ENCODE measurements around the gene KCTD4.

The KCTD4 gene

DNA sequence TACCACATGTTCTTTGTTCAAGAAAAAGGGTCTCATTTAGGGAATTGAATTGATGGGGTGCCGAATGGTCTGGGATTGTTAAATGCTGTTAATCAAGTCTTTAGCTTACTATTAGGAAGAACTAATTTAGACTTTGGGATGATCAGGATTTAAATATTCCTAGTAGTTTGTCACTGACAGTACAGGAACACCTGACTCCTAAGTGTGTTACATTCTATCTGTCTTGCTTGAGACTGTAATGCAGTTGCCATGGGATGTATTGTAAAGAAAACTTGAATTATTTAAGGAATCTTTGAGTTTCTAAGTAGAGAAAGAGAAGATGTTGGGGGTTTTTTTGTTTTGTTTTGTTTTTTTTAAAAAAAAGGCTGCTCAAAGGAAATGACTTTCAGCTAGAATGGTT is 17.8 kb upstream of the KCTD4 start:
- H3K27ac ChIP-seq = no peak overlapping the region
- TF ChIP-seq, protein P1, sequence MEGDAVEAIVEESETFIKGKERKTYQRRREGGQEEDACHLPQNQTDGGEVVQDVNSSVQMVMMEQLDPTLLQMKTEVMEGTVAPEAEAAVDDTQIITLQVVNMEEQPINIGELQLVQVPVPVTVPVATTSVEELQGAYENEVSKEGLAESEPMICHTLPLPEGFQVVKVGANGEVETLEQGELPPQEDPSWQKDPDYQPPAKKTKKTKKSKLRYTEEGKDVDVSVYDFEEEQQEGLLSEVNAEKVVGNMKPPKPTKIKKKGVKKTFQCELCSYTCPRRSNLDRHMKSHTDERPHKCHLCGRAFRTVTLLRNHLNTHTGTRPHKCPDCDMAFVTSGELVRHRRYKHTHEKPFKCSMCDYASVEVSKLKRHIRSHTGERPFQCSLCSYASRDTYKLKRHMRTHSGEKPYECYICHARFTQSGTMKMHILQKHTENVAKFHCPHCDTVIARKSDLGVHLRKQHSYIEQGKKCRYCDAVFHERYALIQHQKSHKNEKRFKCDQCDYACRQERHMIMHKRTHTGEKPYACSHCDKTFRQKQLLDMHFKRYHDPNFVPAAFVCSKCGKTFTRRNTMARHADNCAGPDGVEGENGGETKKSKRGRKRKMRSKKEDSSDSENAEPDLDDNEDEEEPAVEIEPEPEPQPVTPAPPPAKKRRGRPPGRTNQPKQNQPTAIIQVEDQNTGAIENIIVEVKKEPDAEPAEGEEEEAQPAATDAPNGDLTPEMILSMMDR (IDR thresholded peaks at IDR 0.05) = no peak
- no peak for TF ChIP-seq ZFX (IDR thresholded peaks at IDR 0.05; ENCODE audit: borderline replicate concordance)

DNA sequence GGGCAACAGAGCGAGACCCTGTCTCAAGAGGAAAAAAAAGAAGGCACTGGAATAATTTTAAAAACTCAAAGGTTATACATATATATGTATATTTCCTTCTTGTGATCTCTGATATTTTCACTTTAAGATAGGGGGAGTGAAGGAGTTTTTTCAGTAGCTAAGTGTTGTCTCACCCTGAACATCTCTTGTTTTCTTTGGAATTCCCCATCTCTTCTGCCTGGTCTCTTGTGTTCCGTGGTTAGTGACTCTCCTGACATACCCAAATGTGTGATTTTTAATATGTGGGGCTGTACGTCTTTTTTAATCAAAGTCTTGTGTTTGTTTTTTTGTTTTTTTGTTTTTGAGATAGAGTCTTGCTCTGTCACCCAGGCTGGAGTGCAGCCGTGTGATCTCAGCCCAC is 15.3 kb upstream of the KCTD4 start:
- H3K27ac ChIP-seq = no peak overlapping the region
- TF ChIP-seq, protein P1 (IDR thresholded peaks at IDR 0.05) = no peak
- no peak for TF ChIP-seq ZFX (IDR thresholded peaks at IDR 0.05; ENCODE audit: borderline replicate concordance)

DNA sequence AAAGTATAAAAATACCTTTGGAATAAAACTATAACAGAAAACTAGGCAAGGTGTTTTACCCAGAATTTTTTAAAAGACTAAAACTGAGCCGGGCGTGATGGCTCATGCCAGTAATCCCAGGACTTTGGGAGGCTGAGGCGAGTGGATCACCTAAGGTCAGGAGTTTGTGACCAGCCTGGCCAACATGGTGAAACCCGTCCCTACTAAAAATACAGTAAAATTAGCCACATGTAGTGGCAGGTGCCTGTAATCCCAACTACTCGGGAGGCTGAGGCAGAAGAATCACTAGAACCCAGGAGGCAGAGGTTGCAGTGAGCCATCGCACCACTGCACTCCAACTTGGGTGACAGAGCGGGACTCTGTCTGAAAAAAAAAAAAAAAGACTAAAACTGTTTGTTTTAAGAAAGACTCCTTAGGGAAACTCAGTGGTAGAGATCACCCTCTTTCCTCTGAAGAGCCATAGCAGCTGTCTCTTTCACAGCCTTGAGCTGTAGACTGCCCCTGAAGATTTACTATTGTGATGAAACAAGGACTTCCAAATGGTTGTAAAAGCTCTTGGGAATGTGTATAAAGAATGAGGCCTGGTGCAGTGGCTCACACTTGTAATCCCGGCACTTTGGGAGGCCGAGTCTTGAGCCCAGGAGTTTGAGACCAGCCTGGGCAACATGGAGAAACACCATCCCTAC is 14.7 kb upstream of the KCTD4 start:
- TF ChIP-seq, protein P1 (IDR thresholded peaks at IDR 0.05) = no peak
- TF ChIP-seq ZFX (IDR thresholded peaks at IDR 0.05; ENCODE audit: borderline replicate concordance) = no peak
- no peak overlapping the region for H3K27ac ChIP-seq

DNA sequence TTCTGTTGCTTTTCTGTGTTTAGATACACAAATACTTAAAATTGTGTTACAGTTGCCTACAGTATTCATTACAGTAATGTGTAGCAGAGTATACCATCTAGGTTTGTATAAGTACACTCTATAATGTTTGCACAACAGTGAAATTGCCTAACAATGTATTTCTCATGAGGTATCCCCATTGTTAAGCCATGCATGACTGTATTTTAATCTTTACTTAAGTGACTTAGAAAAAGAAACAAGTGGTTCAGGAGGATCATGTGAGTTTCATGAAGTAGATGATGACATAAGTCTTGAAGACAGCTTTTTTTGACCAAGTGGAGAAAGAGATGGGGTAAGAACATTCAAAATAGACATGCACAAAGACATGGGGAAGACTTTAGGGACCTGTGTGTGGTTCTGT is 8.4 kb upstream of the KCTD4 start:
- H3K27ac ChIP-seq = no peak overlapping the region
- no peak for TF ChIP-seq ZFX (IDR thresholded peaks at IDR 0.05; ENCODE audit: borderline replicate concordance)
- TF ChIP-seq, protein P1 (IDR thresholded peaks at IDR 0.05) = no peak

DNA sequence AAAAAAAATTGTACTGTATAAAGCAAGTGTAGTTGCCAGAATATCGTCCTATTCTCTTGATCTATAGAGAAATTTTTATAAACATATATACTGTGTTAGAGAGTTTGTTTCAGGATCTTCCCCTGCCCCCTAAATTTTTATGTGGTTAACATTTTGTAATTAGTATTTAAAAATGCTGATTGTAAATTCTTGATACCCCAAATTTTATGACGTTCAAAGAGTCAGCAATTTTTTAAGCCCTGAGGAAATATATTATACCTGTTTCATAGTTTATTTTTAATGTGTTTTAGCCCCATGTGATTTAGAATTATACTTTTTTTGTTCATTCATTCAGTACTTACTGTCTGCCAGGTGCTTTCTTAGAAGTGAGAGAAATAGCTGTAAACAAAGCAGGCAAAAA is 7.3 kb upstream of the KCTD4 start:
- TF ChIP-seq ZFX (IDR thresholded peaks at IDR 0.05; ENCODE audit: borderline replicate concordance) = no peak
- TF ChIP-seq, protein P1 (IDR thresholded peaks at IDR 0.05) = no peak
- H3K27ac ChIP-seq = no peak overlapping the region

DNA sequence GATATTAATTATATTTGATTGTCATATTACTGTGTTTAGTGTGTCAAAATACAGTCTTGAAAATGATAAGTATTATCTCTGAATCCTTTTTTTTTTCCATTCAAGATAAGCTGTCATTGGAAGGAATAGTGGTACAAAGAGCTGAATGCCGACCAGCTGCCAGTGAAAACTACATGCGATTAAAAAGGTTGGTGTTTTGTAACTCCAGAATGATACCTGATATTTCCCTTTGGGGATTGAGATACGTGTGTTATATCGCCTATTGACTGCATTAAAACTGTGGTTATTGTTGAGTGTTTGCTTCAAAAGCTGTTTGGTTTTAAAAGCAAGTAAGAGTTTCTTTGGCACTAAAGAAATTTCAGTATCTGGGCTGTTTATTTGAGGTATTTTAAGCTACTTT is 6.5 kb upstream of the KCTD4 start:
- H3K27ac ChIP-seq = no peak overlapping the region

DNA sequence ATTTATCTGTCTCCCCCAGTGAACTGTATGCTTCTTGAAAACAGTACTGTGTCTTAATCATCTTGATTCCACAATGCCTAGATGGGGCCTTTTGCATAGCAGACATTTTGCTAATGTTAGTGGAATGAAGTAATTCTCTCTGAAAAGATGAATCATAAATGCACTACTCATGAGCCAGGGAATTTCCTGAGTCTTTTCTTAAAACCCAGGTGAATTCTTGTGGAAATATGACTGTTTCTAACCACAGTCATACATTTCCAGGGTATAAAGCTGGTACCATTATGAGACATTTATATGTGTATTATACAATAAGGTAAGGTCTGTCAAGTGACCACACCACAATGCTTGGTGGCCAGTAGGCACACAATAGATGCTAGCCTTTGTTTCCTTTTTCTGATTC is 5.5 kb upstream of the KCTD4 start:
- no peak for TF ChIP-seq ZFX (IDR thresholded peaks at IDR 0.05; ENCODE audit: borderline replicate concordance)
- TF ChIP-seq, protein P1 (IDR thresholded peaks at IDR 0.05) = no peak
- H3K27ac ChIP-seq = no peak overlapping the region

More for the DNA sequence above, 6.5 kb upstream of the KCTD4 start:
- TF ChIP-seq ZFX (IDR thresholded peaks at IDR 0.05; ENCODE audit: borderline replicate concordance) = no peak
- TF ChIP-seq, protein P1 (IDR thresholded peaks at IDR 0.05) = no peak
